Aorta (tissue), 5 donors: Measurements from ENCODE around the gene KLK2. TPM values are rescaled to one million over a fixed set of nuclear protein-coding genes. Genes with fewer than 3 reads are reported as not detected.

Source experiments
- ATAC-seq: fragments of 200-7000 bp; cut with Tn5 transposase; one replicate; pipeline ENCODE4 v1.9.1; 2022; ENCODE audit warnings: moderate library complexity; ENCODE audit not compliant: low FRiP score
- DNase-seq, 2 donors: peaks; one replicate each; pipeline ENCODE4 v3.0.0-alpha.2; 2020
- H3K27ac ChIP-seq, 2 donors: one replicate each; pipeline ENCODE4 v1.5.1; 2013; ENCODE audit warnings: low read length in 2 of 2, mild to moderate bottlenecking in 2 of 2, moderate library complexity in 2 of 2, control low read depth in 1 of 2, inconsistent platforms in 1 of 2, low read depth in 1 of 2
- H3K27me3 ChIP-seq, 2 donors: one replicate each; pipeline ENCODE4 v1.6.1; 2013; ENCODE audit warnings: control low read depth in 1 of 2, low read length in 1 of 2, mild to moderate bottlenecking in 1 of 2, moderate library complexity in 1 of 2; ENCODE audit not compliant: insufficient read depth in 2 of 2, control insufficient read depth in 1 of 2
- H3K36me3 ChIP-seq, 2 donors: one replicate each; pipeline ENCODE4 v1.6.1; 2013; ENCODE audit warnings: control low read depth in 1 of 2, low read length in 1 of 2, mild to moderate bottlenecking in 1 of 2; ENCODE audit not compliant: insufficient read depth in 2 of 2, control insufficient read depth in 1 of 2
- H3K4me1 ChIP-seq, 2 donors: one replicate each; pipeline ENCODE4 v1.6.1; 2013; ENCODE audit warnings: low read length in 2 of 2, control low read depth in 1 of 2, mild to moderate bottlenecking in 1 of 2, moderate library complexity in 1 of 2; ENCODE audit not compliant: insufficient read depth in 2 of 2, control insufficient read depth in 1 of 2
- H3K4me3 ChIP-seq, 2 donors: one replicate each; pipeline ENCODE4 v1.5.1; 2013; ENCODE audit warnings: low read length in 2 of 2, control low read depth in 1 of 2, mild to moderate bottlenecking in 1 of 2
- H3K9me3 ChIP-seq: one replicate; pipeline ENCODE4 v1.6.1; 2013; ENCODE audit warnings: mild to moderate bottlenecking, low read length; ENCODE audit not compliant: control insufficient read depth
- WGBS, 2 donors: extraction: QIAGEN DNeasy Blood & Tissue Kit; methylation state at CpG; one replicate each; pipeline ENCODE4 v1.1.7; 2013; 5-methylcytosine and 5-hydroxymethylcytosine counted together
- intact Hi-C, 2 donors: fragments of 100-400 bp; cut with DNase I; formaldehyde crosslinking; loops; one replicate each; pipeline versions ENCODE4 v1.14.2 to v1.15.0; 2022
- polyA plus RNA-seq, 2 donors: library from polyadenylated mRNA; stranded (reverse); fragments of 200-250 nt; gene quantifications; one replicate each; pipeline ENCODE4 v1.2.3, GENCODE V29; 2013
- total RNA-seq, 2 donors: library from RNA; stranded (reverse); fragmentation: NEBNext Ultra II Directional; extraction: Animal tissue kit (Norgen Biotek cat#: 25700); gene quantifications; one replicate each; pipeline ENCODE4 v1.2.1, GENCODE V29; 2021
- donor health status: healthy with polysubstance abuse.
- donor health status: Bipolar disorder and iron deficiency.
- donor health status: DM: no; HTN: no; CAD: no.
- donor health status: DM: no; HTN: no; CAD: no.
- donor health status: DM: yes; HTN: yes; CAD: no.

Gene KLK2
- total and polyA plus RNA-seq, 4 donors = not detected

DNA sequence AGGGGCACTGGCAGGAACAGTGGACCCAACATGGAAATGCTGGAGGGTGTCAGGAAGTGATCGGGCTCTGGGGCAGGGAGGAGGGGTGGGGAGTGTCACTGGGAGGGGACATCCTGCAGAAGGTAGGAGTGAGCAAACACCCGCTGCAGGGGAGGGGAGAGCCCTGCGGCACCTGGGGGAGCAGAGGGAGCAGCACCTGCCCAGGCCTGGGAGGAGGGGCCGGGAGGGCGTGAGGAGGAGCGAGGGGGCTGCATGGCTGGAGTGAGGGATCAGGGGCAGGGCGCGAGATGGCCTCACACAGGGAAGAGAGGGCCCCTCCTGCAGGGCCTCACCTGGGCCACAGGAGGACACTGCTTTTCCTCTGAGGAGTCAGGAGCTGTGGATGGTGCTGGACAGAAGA lies 4.1 kb downstream of the KLK2 start:
- no peaks in the 10 kb centered on the region for H3K36me3 ChIP-seq
- H3K4me1 ChIP-seq = no peaks in the 10 kb centered on the region
- H3K27me3 ChIP-seq = no peaks in the 10 kb centered on the region
- DNase-seq = no peak
- intact Hi-C loops = no loop called here
- H3K4me3 ChIP-seq = no peak overlapping the region
- no peaks in the 10 kb centered on the region for H3K9me3 ChIP-seq
- no peak overlapping the region for H3K27ac ChIP-seq
- WGBS, 2 donors = 2 to 22% methylated on average over 6 to 8 of the region's 8 CpGs
- ATAC-seq = no peak

DNA sequence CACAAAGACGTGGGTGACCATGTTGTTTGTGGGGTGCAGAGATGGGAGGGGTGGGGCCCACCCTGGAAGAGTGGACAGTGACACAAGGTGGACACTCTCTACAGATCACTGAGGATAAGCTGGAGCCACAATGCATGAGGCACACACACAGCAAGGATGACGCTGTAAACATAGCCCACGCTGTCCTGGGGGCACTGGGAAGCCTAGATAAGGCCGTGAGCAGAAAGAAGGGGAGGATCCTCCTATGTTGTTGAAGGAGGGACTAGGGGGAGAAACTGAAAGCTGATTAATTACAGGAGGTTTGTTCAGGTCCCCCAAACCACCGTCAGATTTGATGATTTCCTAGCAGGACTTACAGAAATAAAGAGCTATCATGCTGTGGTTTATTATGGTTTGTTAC lies 5.6 kb downstream of the KLK2 start:
- Histone ChIP-seq H3K27ac (no peak overlapping the region), H3K9me3 (no peaks in the 10 kb centered on the region), H3K4me1 (no peaks in the 10 kb centered on the region), H3K27me3 (no peaks in the 10 kb centered on the region), H3K36me3 (no peaks in the 10 kb centered on the region), H3K4me3 (no peak overlapping the region)
- ATAC-seq (no peak), DNase-seq (no peak)
- WGBS, 2 donors = 51 to 57% methylated on average over 5 of the region's 5 CpGs
- intact Hi-C loops = no loop called here

DNA sequence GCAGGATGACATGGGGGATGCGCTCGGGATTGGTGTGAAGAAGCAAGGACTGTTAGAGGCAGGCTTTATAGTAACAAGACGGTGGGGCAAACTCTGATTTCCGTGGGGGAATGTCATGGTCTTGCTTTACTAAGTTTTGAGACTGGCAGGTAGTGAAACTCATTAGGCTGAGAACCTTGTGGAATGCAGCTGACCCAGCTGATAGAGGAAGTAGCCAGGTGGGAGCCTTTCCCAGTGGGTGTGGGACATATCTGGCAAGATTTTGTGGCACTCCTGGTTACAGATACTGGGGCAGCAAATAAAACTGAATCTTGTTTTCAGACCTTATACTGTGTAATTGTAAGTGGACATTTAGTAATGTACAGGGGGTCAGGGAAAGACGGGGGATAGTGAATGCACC lies 7.0 kb downstream of the KLK2 start:
- H3K4me3 ChIP-seq = no peak overlapping the region
- H3K27me3 ChIP-seq = no peaks in the 10 kb centered on the region
- ATAC-seq = no peak
- no peak for DNase-seq
- H3K9me3 ChIP-seq = no peaks in the 10 kb centered on the region
- H3K4me1 ChIP-seq = no peaks in the 10 kb centered on the region
- intact Hi-C loops = no loop called here
- H3K27ac ChIP-seq = no peak overlapping the region
- no peaks in the 10 kb centered on the region for H3K36me3 ChIP-seq
- 71 to 75% methylated on average over 5 of the region's 5 CpGs for WGBS, 2 donors

DNA sequence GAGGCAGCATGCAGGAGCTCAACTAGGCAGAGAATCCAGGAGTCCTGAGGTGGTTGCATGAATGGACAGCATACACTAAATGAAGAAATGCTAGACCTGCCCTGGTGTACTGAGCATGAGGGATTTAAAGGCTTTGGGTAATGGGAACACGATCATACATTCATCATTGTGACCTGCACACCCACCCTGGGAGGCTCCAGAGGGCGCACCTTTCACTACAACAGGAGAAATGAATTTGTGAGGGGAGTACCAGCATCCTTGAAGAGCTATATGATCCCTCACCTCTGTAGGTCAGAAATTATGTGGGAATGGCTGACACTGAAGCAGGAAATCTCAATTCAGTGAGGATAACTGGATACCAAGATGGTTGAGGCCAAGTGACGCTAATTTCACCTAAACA lies 8.9 kb downstream of the KLK2 start:
- Histone ChIP-seq H3K4me3 (no peak overlapping the region), H3K9me3 (no peaks in the 10 kb centered on the region), H3K36me3 (no peaks in the 10 kb centered on the region), H3K4me1 (no peaks in the 10 kb centered on the region), H3K27ac (no peak overlapping the region), H3K27me3 (no peaks in the 10 kb centered on the region)
- 53 to 62% methylated on average over 3 of the region's 3 CpGs for WGBS, 2 donors
- DNase-seq (no peak), ATAC-seq (no peak)
- intact Hi-C loops = no loop called here

DNA sequence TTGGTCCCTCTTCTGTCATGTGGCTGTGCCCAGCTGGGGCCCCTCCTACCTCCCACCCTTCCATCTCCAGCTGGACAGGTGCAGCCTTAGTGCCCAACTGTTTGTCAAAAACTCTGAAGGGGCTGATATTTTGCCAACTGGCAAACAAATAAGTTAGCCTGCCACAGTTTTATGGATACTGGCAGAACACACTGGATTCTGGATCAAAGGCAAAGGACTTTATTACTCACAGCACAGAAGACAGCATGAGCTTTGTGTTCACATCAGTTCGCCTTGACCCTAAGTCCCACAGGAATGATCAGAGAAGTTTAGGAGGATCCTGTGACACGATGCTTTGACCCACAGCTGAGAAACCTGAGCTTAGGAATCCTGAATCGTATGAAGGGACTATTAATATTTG lies 16.4 kb downstream of the KLK2 start:
- Histone ChIP-seq H3K27me3 (no peaks in the 10 kb centered on the region), H3K9me3 (no peaks in the 10 kb centered on the region), H3K4me3 (no peak overlapping the region), H3K36me3 (no peaks in the 10 kb centered on the region), H3K4me1 (no peaks in the 10 kb centered on the region), H3K27ac (no peak overlapping the region)
- intact Hi-C loops = no loop called here
- no peak for DNase-seq
- WGBS, 2 donors = 49% methylated on average over 3 of the region's 3 CpGs
- ATAC-seq = no peak

DNA sequence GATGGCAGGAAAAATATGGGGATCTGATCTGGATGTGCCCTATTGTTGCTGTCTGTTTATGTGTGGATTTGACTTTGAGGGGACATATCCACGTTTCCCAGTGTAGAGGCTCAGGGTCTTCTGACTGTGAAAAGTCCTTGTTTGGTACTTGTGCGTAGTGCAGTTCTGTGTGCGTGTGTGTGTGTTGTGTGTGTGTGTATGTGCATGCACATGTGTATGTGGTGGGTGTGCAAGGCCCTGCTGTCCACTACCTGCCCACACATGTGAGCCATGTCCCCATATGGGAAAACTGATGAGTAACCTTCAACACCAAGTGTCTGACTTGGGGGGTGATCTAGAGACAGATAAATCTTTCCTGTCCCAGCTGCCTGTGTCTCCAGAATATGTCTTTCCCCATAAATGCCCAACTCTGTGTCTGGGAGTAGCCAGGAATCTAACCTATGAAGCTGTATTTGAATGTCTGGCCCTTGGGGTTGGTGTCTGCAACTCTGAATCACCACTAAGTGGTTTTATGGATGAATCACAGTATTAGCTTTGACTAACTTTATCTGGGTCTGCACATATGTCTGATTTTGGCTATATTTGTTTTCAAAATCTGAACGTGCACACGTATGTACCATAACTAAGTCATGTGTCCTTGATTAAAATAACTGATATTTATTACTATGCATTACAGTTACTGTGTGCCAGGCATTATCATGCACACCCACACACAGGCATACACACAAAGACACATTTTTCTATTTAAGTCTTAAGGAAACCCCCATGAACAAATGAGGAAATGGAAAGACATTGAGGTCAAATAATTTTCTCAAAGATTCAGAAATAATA lies 17.4 kb downstream of the KLK2 start:
- H3K27ac ChIP-seq = no peak overlapping the region
- intact Hi-C loops = no loop called here
- WGBS, 2 donors = 55 to 59% methylated on average over 5 of the region's 5 CpGs

DNA sequence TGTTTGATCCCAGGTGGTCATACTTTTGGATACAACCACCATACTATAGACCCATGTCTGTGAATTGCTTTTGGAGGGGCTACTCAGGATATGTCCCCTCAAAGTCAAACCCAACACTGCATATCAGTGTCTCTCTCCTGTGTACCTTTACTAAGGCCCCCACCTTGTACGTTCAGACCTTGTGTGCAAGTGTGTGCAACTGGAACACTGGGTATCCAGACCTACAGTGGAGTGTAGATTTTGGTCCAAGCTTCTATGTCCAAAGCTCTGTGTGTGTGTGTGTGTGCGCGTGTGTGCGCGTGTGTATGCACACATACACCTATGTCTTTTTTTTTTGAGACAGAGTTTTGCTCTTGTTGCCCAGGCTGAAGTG lies 18.0 kb downstream of the KLK2 start:
- Histone ChIP-seq H3K27me3 (no peaks in the 10 kb centered on the region), H3K36me3 (no peaks in the 10 kb centered on the region), H3K27ac (no peak overlapping the region), H3K4me1 (no peaks in the 10 kb centered on the region), H3K4me3 (no peak overlapping the region), H3K9me3 (no peaks in the 10 kb centered on the region)
- DNase-seq (no peak), ATAC-seq (no peak)
- intact Hi-C loops = no loop called here
- WGBS, 2 donors = 81 to 90% methylated on average over 5 of the region's 5 CpGs

More for the DNA sequence above, 17.4 kb downstream of the KLK2 start:
- no peaks in the 10 kb centered on the region for H3K36me3 ChIP-seq
- ATAC-seq = no peak
- H3K4me1 ChIP-seq = no peaks in the 10 kb centered on the region
- no peak overlapping the region for H3K4me3 ChIP-seq
- H3K27me3 ChIP-seq = no peaks in the 10 kb centered on the region
- H3K9me3 ChIP-seq = no peaks in the 10 kb centered on the region
- no peak for DNase-seq

DNA sequence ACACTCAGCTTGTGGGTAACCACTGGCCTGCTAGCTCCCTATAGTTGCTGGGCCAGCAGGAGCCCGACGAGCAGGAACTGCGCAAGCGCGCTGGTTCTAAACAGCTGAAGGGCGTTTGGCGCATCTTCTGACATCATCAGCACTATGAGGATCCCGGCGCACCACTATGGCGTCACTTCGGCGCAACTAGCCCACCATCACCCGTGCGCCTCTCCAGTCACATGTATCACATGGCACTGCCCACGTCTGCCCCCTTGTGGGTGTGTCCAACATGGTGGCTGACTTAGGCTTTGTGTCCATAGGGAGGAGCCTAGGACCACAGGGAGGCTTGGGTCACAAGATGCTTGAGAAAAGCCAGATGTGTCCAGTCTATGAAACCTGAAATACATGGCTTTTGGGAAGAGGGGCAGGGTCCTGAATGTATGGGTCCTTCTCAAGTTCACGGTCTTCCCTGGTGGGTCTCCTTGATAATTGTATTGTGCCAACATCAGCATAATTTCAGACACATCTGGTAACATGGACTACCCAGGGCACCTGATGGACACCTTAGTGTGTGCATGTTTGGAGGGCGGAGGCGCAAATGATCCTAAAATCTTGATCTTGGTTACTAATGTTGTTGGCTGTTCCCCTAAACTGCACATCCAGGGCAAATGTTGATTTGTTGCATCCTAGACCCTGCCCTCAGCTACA lies 20.0 kb downstream of the KLK2 start:
- no peak overlapping the region for H3K4me3 ChIP-seq
- H3K36me3 ChIP-seq = no peaks in the 10 kb centered on the region
- H3K27me3 ChIP-seq = no peaks in the 10 kb centered on the region
- 90 to 91% methylated on average over 18 of the region's 18 CpGs for WGBS, 2 donors
- ATAC-seq (no peak), DNase-seq (no peak)
- no peak overlapping the region for H3K27ac ChIP-seq
- intact Hi-C loops = no loop called here
- H3K9me3 ChIP-seq = no peaks in the 10 kb centered on the region
- no peaks in the 10 kb centered on the region for H3K4me1 ChIP-seq
